ENCODE data around the gene GDA.

DNA sequence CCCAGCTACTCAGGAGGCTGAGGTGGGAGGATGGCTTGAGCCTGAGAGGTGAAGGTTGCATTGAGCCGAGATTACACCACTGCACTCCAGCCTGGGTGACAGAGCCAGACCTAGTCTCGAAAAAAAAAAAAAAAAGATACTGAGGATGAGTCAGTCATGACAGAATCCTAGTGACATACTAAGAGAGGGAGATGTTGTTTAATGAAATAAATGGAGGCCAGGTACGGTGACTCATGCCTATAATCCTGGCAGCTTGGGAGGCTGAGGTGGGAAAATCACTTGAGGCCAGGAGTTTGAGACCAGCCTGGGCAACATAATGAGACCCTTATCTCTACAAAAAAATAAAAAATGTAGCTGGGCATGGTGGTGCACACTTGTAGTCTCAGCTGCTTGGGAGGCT is 108.6 kb downstream of the GDA start:
- TF ChIP-seq, protein P1, sequence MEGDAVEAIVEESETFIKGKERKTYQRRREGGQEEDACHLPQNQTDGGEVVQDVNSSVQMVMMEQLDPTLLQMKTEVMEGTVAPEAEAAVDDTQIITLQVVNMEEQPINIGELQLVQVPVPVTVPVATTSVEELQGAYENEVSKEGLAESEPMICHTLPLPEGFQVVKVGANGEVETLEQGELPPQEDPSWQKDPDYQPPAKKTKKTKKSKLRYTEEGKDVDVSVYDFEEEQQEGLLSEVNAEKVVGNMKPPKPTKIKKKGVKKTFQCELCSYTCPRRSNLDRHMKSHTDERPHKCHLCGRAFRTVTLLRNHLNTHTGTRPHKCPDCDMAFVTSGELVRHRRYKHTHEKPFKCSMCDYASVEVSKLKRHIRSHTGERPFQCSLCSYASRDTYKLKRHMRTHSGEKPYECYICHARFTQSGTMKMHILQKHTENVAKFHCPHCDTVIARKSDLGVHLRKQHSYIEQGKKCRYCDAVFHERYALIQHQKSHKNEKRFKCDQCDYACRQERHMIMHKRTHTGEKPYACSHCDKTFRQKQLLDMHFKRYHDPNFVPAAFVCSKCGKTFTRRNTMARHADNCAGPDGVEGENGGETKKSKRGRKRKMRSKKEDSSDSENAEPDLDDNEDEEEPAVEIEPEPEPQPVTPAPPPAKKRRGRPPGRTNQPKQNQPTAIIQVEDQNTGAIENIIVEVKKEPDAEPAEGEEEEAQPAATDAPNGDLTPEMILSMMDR (IDR thresholded peaks at IDR 0.05; ENCODE audit: low read depth, low read length): no peak
- TF ChIP-seq, protein P2, sequence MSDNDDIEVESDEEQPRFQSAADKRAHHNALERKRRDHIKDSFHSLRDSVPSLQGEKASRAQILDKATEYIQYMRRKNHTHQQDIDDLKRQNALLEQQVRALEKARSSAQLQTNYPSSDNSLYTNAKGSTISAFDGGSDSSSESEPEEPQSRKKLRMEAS (IDR thresholded peaks at IDR 0.05; ENCODE audit: low read depth, low read length): no peak

Data from NB4 (cell line).